GM19240 (cell line): Measurements from ENCODE around the gene RNU6-1.

ENCODE experiments used
- DNase-seq: peaks from one replicate; pipeline ENCODE4 v3.0.0; 2011; ENCODE audit warnings: low spot score; ENCODE audit not compliant: insufficient read length

The RNU6-1 gene

GRCh38 chr15:67803996-67804843 is 35.6 kb downstream of the RNU6-1 start:
- DNase-seq: no peak

- DNase-seq: no peak
These were observed 36.5 kb downstream of the RNU6-1 start for GRCh38 chr15:67803299-67803698.

GRCh38 chr15:67801926-67802914 is 37.6 kb downstream of the RNU6-1 start:
- no peak for DNase-seq

- no peak for DNase-seq
These were observed 38.7 kb downstream of the RNU6-1 start for GRCh38 chr15:67801142-67801541.

- DNase-seq: no peak
These were observed 40.0 kb downstream of the RNU6-1 start for GRCh38 chr15:67799801-67800205.

GRCh38 chr15:67796196-67797127 is 43.4 kb downstream of the RNU6-1 start:
- no peak for DNase-seq

- DNase-seq: no peak
These were observed 44.8 kb downstream of the RNU6-1 start for GRCh38 chr15:67794832-67795574.

GRCh38 chr15:67792250-67792942 is 47.4 kb downstream of the RNU6-1 start:
- DNase-seq: no peak

- no peak for DNase-seq
These were observed 49.1 kb downstream of the RNU6-1 start for GRCh38 chr15:67790610-67791319.
